Left cardiac atrium (tissue), 4 donors: ENCODE results near the gene KCNMA1. TPM values are rescaled to one million over a fixed set of nuclear protein-coding genes. Genes with fewer than 3 reads are reported as not detected.

ENCODE experiments used
- ATAC-seq, 2 donors: fragments of 200-7000 bp; cut with Tn5 transposase; one replicate each; pipeline ENCODE4 v1.9.1; 2020; ENCODE audit warnings: mild to moderate bottlenecking in 2 of 2, moderate library complexity in 2 of 2
- DNase-seq: peaks from one replicate; pipeline ENCODE4 v3.0.0-alpha.2; 2020
- intact Hi-C, 2 donors: fragments of 100-400 bp; cut with DNase I; formaldehyde crosslinking; loops; one replicate each; pipeline versions ENCODE4 v1.14.1 to v1.15.1; 2022 to 2023
- total RNA-seq, 2 donors: library from RNA; stranded (reverse); fragmentation: NEBNext Ultra II Directional; extraction: Animal tissue kit (Norgen Biotek cat#: 25700); gene quantifications; one replicate each; pipeline ENCODE4 v1.2.1, GENCODE V29; 2021
- donor health status: DM: no; HTN: yes; CAD: no.
- donor health status: DM: no; HTN: yes; CAD: no; lungs with severe emphysema.
- donor health status: DM: yes; HTN: yes; CAD: no.
- donor health status: Dilated cardiomyopathy.

Gene KCNMA1
- total RNA-seq, 2 donors from 2014 or later = 4.1 to 5.3 TPM

DNA sequence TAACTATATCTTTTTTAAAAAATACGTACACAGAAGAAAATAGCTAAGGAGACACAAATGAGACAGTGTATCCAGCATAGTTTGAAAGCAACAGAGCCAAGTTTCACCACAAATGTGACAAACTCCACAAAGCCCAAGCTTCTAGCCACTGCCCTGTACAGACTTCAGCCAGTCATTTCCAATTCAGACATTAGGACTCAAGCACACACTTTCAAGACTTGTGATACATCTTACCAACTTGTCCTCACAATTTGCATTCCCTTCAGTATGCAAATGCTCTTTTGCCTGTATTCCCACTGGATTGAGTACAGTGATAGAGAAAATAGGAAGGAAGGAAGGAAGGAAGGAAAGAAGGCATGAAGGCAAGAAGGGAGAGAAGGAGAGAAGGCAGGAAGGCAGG is 510.4 kb downstream of the KCNMA1 start:
- ATAC-seq (no peak), DNase-seq (no peak)
- intact Hi-C loops = no loop called here

DNA sequence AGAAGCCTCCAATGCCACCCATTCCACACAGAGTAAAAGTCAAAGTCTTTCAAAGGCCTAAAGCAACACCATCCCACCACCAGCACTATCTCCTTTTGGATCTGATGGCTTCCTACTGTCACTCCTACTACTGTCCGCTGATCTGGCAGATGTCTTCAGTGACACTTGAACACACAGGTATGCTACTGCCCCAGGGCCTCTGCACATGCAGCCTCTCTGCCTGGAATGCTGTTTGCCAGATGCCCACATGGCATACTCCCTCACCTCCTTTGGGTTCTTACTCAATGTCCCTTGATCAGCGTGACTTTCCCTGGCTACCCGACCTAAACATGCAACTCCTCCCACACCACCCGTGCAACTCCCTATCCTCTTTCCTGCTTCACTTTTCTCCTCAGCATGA is 512.4 kb downstream of the KCNMA1 start:
- DNase-seq (no peak), ATAC-seq (no peak)
- intact Hi-C loops = no loop called here

DNA sequence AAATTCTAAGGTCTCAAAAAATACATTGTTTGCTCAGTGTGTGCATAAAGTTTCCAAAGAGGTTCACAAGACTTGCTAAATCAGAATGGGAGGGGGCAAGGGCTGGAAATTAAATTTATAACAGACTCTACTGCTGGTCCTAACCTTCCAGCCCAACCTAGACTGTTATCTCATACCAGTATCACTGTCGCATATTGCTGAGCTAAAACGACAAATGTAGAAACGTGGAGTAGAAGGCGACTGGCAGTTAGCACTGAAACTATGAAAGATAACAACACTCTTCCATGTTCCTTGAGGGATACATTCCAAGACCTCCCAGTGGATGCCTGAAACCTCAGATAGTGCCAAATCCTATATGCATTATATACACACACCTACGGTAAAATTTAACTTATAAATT is 514.3 kb downstream of the KCNMA1 start:
- ATAC-seq = no peak
- intact Hi-C loops = no loop called here
- DNase-seq = no peak

DNA sequence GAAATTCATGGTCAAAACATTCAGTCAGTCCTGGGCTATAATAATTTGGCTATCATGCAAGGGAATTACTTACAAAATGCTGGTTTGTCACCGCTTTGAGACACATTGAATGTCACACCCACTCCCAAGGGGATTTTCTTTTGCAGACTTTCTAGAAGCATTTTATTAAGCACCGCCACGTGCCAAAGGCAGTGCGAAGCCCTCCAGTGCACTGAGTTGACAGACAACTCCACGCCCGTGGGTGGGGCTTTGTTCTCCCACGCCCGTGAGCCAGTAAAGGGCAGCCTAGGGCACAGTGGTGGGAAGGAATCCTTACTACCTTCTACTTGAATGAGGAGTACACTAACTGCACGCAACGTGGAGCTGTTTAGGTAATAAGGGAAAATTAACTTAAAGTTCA is 515.8 kb downstream of the KCNMA1 start:
- ATAC-seq = peak in 1 of 2 donors; percentile 21
- intact Hi-C loops = no loop called here
- DNase-seq = no peak

DNA sequence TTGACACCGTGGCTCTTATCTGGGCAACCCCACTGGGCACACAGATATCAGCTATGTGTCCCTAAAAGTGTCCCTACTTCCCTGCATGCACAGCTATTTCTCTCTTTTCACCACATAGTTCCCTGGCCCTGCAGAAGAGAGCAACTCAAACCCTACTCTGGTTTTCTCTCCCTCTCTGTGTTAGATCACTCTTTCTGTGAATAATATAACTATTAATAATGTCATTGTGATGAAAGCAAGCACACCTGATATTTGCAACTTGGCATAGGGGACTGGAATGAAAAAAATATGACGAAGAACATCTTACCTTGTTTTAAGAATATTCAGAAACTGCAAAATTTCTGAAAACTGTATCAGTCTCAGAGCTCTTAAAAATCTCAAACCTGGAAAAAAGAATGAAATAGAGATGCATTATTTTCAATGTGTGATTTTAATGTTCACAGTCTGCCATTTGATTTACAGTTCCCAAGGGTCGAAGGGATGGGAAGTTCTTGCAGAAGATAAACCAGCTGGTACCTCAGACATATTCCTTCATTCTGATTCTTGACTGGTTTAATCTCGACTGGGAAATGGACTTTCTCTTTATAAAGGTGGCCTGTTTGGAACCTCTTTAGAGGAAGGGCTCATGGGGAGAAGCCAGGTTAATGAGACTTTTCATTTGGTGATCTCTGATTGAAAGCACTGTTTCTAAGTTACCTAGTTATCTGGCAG is 516.8 kb downstream of the KCNMA1 start:
- intact Hi-C loops = no loop called here
- DNase-seq (no peak), ATAC-seq (no peak)

DNA sequence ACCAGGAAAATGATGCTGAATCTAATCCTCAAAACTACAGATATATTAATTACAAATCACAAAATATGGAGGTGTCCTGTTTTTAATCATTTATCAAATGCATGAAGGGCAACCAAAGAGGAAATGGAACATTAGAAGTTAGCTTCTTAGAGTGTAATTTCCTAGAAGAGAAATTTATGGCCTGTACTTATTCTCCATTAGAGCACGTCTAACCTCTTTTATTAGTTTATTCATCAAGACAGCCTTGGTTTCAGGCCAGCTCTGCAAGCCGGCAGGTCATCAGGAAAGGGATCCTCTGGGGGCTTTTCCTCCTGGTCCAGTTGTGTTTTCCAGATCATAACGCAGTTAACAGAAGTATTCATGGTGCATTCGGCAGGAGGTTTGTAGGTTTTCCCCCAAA is 517.6 kb downstream of the KCNMA1 start:
- intact Hi-C loops = no loop called here
- DNase-seq (no peak), ATAC-seq (no peak)

DNA sequence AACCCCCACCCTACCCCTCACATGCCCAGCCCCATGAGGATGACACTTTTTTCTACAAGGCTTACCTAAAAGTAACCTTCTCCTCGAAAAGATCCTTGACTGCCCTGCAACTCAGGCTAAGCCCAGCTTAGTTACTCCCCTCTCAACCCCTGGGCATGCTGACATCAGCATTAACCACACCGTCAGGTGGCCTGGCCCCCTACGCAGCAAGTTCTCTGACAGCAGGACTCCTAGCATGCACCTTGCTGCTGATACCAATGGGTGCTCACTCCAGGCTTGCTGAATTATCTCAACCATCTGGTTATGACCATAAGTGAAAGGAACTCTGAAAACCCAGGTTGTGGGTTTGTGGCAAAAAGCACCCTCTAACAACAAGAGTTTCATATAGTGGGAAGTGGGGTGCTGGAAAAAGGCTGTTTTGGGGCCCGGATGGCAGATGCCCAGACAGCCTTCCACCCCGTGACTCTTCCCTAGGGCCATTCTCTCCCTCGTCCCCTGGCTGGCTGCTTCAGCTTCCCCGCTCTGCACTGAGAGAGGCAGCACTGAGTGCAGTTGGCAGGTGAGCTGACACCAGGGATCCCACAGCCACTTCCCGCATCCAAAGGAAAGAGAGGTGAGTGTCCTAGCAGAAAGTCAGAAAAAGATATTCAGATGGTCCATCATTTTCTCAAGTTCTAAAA is 518.9 kb downstream of the KCNMA1 start:
- intact Hi-C loops = no loop called here
- no peak for ATAC-seq

DNA sequence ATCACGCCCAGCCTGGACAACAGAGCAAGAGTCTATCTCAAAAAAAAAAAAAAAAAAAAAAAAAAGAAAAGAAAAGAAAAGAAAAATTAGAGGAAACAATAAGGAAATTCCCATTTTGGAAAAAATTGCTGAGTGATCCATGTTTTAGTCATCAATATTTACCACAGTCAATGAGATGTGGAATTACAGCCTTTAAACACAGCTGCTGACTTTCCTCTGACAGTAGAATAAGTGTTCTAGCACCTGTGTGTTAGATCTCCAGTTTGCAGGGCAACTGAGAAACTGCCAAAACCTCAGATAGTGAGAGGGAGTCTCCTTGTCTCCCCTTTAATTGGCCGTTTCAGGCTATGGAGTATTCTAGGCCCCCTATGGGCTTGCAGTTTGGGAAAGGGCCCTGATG is 520.1 kb downstream of the KCNMA1 start:
- intact Hi-C loops = no loop called here
- ATAC-seq (no peak), DNase-seq (no peak)

More for the DNA sequence above, 518.9 kb downstream of the KCNMA1 start:
- DNase-seq = no peak

DNA sequence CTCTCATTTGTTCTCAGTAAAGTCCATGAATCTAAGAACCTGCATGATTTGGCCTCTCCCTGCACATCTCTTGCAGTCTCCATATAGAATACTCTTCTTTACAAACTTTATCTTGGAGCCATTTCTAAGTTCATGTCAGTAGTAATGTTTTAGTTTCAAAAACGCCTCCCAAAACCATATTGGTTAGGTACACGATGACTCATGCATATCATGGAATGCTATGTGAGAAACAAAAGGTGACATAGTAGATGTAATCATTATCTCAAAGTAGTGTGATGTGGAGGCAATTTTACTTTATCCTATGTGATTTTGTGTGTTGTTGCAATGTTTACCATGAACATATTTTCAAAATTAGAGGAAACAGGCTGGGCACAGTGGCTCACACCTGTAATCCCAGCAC is 520.7 kb downstream of the KCNMA1 start:
- intact Hi-C loops = no loop called here
- ATAC-seq (no peak), DNase-seq (no peak)

DNA sequence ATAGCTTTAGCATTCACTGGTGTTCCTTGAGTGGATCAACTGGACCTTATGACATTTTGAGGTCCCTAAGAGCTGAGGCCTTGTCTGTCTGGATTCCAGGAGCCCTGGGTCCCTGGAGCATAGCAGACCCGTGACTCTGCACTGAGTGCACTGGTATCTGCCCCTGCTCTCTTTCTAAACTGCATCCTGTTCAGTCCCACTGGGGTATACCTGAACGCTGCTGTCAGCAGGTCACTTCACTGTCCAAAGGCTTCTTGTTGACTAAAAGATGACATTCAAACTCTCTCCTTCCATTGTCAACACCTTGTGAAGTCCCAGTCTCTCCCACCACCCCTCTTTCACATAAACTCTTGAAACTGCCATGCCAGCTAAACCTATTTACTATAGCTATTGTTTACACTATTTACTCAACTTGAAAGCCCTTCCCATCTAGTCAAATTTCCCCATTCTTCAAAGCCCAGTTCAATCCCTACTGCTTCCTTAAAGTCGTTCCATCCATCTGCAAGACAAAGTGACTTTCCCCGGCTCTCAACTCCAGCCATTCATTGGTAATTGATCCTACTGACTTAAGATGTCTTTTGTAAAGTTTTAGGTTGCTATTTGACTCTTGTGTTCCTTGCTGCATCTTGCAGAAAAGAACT is 523.3 kb downstream of the KCNMA1 start:
- no peak for ATAC-seq
- intact Hi-C loops = loop anchor here in 1 of 2 donors (5.0 kb wide), 1 partner anchor 112 kb away; no protein-coding TSS in a partner anchor
- no peak for DNase-seq

DNA sequence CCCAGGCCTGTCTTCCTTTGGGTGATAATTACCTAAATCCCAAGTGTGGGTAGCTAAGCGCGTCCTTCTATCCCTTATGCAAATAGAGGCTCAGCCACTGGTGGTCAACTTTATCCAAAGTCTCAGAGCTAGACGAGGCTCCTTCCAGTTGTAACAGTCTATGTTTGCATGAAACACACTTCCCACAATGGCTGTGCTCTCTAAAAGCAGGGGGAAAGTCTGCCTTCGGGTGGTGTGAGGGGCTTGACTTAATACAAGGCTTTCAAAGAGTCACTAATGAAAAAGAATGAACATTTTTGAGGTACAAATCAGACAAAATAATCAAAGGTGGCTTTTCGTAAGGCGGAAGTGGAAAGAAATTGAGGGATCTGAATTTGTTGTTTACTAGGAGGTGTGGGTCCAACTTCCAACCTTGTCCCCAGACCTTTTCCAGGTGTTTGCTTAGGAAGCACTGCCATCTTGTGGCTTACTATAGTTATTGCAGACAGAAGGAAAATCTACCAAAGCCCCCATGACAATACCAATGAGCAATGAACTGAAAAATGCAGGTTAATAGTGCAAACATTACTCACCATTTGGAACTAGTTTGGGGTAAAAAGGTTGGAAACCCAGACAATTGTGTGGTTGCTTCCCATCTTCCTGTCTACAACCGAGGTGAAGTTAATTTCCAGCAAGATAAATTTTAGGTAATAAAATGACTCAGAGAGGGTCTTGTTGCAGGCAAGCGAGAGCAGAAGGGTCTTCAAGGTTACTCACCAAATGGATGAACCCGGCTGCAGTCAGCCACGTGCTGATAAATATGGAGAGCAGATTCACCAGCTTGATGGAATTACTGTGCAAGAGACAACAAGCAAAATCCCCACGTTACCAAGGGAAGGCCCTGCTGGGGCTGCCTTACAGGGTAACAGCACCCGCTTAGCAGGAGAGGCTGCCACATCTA is 525.7 kb downstream of the KCNMA1 start:
- DNase-seq (no peak), ATAC-seq (peak; percentile 68 to 71)
- intact Hi-C loops = loop anchor here in 1 of 2 donors (5.0 kb wide), 1 partner anchor 110 kb away; no protein-coding TSS in a partner anchor

DNA sequence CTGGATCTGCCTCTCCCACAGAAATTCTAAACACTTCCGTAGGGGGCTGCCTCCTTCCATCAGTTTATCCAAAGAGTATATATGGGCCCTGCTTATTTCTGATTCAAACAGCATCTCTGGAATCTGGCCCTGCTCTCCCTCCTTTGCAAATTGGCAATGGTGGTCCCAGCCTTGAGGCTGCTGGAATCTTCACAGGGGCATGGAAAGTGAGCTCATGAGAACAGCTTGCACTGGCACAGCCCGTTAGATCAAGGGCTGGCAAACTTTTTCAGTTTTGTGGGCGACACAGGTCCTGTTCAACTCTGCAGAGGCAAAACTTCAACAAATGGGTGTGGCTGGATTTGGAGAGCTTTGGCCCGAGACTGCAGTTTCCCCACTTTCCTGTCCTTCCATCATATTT is 526.9 kb downstream of the KCNMA1 start:
- intact Hi-C loops = loop anchor here in 1 of 2 donors (5.0 kb wide), 1 partner anchor 108 kb away; no protein-coding TSS in a partner anchor
- DNase-seq (no peak), ATAC-seq (no peak)

DNA sequence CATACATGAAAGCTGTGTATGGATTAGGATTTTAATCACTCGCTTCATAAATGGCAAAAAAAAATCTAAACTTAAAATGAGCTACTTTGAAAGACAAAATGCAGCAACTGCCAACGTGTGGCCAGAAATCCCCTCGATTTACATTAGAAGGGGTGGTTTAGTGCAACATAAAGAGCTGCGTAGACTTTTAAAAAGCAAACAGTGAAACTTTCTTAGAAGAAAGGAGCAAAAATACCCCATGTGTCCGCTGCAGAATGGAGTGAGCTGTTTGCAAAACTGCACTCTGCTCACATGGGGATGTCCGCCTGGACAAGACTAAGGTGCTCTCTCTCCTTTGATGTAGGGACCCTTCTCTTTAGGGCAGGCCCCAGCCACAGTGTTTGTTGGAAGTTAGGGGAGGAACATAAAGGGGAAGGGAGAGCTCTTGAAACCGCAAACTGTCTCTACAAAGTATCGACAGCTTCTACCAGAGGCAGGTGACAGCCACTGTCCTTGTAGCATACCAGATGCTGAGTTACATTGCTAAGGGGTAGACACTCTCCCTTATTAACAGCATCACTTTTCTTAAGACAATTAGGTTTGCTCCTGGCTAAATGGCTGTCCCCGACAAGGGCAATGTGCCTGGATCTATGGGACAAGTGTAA is 528.1 kb downstream of the KCNMA1 start:
- intact Hi-C loops = no loop called here
- ATAC-seq (no peak), DNase-seq (no peak)

DNA sequence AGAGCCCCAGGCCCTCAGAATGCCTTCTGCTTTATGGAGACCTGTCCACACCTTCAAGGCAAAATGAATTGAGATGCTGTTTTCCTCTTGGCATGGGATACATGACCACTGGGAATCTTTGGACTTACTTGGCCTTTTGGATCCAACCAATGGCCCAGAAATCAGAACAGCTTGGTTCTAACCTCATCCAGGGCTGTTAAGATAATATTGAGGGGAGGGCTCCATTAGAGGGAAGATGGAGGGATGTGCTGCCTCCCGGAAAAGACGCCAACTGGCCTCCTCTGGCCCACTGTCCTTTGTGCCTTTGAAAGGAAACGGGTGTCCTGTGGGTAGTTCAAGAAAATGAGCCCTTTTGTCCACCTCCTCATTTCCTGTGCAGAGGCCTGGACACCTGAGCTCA is 530.9 kb downstream of the KCNMA1 start:
- ATAC-seq (no peak), DNase-seq (no peak)
- intact Hi-C loops = no loop called here

DNA sequence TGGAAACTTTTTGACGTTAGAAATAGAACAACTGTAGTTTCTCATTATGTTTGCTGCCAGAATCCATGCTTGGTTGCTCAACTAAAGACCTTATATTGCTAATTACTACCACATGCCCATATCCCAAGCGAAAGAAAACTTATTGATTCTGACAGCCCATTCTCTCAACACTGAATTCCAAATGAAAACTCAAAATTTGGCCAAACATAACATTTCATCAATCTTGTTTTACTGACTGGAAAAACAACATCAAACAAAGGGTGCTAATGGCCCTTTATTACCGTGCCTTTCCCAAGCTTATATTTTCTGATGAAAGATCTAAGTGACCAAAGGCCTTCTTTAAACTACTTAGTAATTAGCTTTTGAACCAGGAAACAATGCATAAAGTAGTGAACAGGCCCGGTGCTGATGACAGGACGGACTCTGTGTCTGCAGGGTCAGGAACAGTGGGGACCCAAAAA is 531.8 kb downstream of the KCNMA1 start:
- DNase-seq (no peak), ATAC-seq (peak; percentile 21 to 75)
- intact Hi-C loops = no loop called here

DNA sequence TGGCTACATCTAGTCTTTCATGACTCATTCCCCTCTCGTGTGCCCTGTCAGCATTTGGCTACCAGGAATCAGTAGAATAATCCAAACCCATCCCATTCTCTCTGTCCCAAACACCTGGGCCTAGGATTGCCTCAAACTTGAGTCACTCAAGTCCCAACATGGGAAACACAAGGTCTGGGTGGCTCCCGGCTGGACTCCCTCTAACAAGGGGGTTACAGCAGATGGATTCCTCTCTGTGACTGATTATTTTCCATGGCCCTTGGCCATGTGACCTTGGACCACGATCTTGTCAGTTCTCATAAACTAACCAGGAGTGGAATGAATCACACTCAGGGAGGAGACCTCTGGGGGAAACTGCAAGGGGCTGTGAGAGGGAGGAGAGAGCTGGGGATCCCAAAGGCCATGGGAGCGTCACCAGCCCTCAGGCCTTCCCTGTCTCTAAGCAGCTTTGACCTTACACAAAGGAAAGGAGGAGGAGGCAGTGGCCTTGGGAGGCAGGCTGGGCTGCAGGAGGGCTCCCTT is 533.1 kb downstream of the KCNMA1 start:
- intact Hi-C loops = no loop called here
- peak; percentile 62 for DNase-seq
- peak; percentile 46 to 89 for ATAC-seq

DNA sequence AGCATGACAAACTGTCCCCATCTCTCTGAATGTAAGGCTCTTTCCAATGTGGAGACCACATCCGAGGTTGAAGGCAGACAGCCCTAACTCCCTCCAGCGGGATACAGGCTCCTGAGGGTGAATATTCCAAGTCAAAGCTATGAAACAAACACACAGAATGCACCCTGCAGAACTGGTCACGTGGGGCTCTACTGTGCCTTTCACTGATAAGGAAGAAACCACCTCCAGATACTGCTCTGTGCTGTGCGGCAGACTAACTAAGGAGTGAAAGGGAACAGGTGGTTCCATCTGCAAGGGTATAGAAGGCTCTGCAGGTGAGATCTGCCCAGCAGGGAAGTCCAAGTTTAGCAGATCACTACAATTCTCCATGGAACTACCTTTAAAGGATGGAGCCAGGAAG is 534.4 kb downstream of the KCNMA1 start:
- ATAC-seq (no peak), DNase-seq (no peak)
- intact Hi-C loops = no loop called here

DNA sequence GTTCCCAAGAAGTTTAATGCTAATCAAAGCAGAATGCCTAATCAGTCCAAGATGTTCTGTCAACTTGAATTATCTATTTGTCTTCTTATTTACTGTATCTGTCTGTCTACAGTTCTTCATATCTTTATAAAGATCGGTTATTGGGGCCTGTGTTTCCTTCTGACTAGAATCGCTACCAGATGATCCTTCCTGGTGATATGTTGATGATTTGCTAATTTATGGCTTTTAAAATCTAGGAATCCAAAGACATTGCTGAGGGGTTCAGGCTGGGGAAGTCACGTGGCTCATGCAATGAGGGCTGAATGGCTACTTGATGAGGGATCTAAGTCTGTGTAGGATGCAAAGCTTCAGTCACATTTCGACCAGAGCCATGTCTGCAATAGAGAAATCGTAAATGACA is 536.3 kb downstream of the KCNMA1 start:
- DNase-seq = no peak
- intact Hi-C loops = no loop called here
- no peak for ATAC-seq
